Caco-2 (cell line): ENCODE data around the gene LGALS3BP. TPM values are rescaled to one million over a fixed set of nuclear protein-coding genes. Genes with fewer than 3 reads are reported as not detected.
"Not testable (repeated sequence)": the region's sequence is repeated elsewhere in the genome, so short reads cannot be mapped to it uniquely, and the experiment has no call there.

Experiments used
- BruUV-seq: library from RNA; stranded (reverse); fragments of 400-500 nt; replicated peaks from 2 replicates; lab custom pipeline; 2021; lab: Mats Ljungman, UMichigan
- CTCF ChIA-PET: fragments of 300-600 bp; sonication (Branson Sonifier 250); formaldehyde crosslinking; loops from one replicate; lab custom pipeline; 2022; ENCODE audit warnings: antibody characterized with exemption; lab: Charles Lee
- POLR2A ChIA-PET: fragments of 300-600 bp; sonication (Branson Sonifier 250); formaldehyde crosslinking; loops from one replicate; lab custom pipeline; 2022; ENCODE audit warnings: antibody characterized with exemption; lab: Charles Lee
- DNase-seq, 2 experiments: peaks; one replicate each; pipeline versions ENCODE4 v3.0.0 to v3.0.0-alpha.2; 2020 to 2022
- H3K27me3 ChIP-seq: replicated peaks from 2 replicates; pipeline ENCODE4 v1.6.0; 2011; ENCODE audit warnings: low read length; ENCODE audit not compliant: control insufficient read depth, insufficient read depth
- H3K36me3 ChIP-seq: 2 replicates; pipeline ENCODE4 v1.5.1; 2011; ENCODE audit warnings: low read length; ENCODE audit not compliant: control insufficient read depth, insufficient read depth
- H3K4me1 ChIP-seq: fragments of 250-450 bp; sonication (Bioruptor Pico); 2 replicates; pipeline ENCODE4 v1.5.1; 2020; ENCODE audit warnings: mild to moderate bottlenecking
- H3K4me3 ChIP-seq: 2 replicates; pipeline ENCODE4 v1.5.1; 2011; ENCODE audit warnings: low read depth, mild to moderate bottlenecking, control low read depth, low read length
- H3K9me3 ChIP-seq: fragments of 250-450 bp; sonication (Bioruptor Pico); 2 replicates; pipeline ENCODE4 v1.5.1; 2020; ENCODE audit warnings: mild to moderate bottlenecking, moderate library complexity
- H3K27ac Mint-ChIP-seq: one replicate; pipeline ENCODE4 v1.8.0; 2022; ENCODE audit warnings: mixed read lengths; ENCODE audit not compliant: unreplicated experiment
- H3K27me3 Mint-ChIP-seq: one replicate; pipeline ENCODE4 v1.8.0; 2022; ENCODE audit warnings: mixed read lengths; ENCODE audit not compliant: insufficient read depth, unreplicated experiment
- H3K36me3 Mint-ChIP-seq: one replicate; pipeline ENCODE4 v1.8.0; 2022; ENCODE audit warnings: mild to moderate bottlenecking, mixed read lengths; ENCODE audit not compliant: insufficient read depth, unreplicated experiment
- H3K4me1 Mint-ChIP-seq: one replicate; pipeline ENCODE4 v1.8.0; 2022; ENCODE audit warnings: low read depth, mixed read lengths; ENCODE audit not compliant: unreplicated experiment
- H3K4me3 Mint-ChIP-seq: one replicate; pipeline ENCODE4 v1.8.0; 2022; ENCODE audit warnings: mild to moderate bottlenecking, moderate library complexity, mixed read lengths; ENCODE audit not compliant: unreplicated experiment
- H3K9me3 Mint-ChIP-seq: one replicate; pipeline ENCODE4 v1.8.0; 2022; ENCODE audit warnings: mixed read lengths; ENCODE audit not compliant: unreplicated experiment
- CTCF ChIP-seq, 2 experiments: fragments of 200-600 bp in 1 of 2; IDR thresholded peaks; 1 replicate in 1 of 2; 2 replicates in 1 of 2; pipeline versions ENCODE4 v1.5.1 to v1.8.0; 2011 to 2022; ENCODE audit warnings: antibody characterized with exemption in 1 of 2, control low read depth in 1 of 2, inconsistent platforms in 1 of 2, low read depth in 1 of 2, low read length in 1 of 2, mild to moderate bottlenecking in 1 of 2, moderate library complexity in 1 of 2; ENCODE audit not compliant: insufficient read depth in 1 of 2, severe bottlenecking in 1 of 2, unreplicated experiment in 1 of 2
- intact Hi-C: fragments of 100-400 bp; cut with micrococcal nuclease; formaldehyde crosslinking; loops from one replicate; pipeline ENCODE4 v1.10.0; 2022; ENCODE audit not compliant: unreplicated experiment
- total RNA-seq: library from RNA; stranded (reverse); gene quantifications from 2 replicates; pipeline ENCODE4 v1.2.3, GENCODE V29; 2022

Gene LGALS3BP
- total RNA-seq, 1 experiment from 2014 or later, result 65.4 TPM

GRCh38 chr17:78965491-78965924 is 14.2 kb downstream of the LGALS3BP start:
- BruUV-seq, result no TSS peak
- H3K27me3 Mint-ChIP-seq, result no peaks in the 10 kb centered on the region
- peaks cover 25% of the 10 kb centered on the region for H3K4me1 ChIP-seq
- ChIA-PET POLR2A (no interaction called here), CTCF (interaction anchor here (0.6 to 0.9 kb wide), 2 partner anchors 89 to 123 kb away, joined by 3 to 8 read pairs; no protein-coding TSS in a partner anchor)
- no peaks in the 10 kb centered on the region for H3K36me3 ChIP-seq
- H3K4me3 ChIP-seq, result no peak overlapping the region
- no peaks in the 10 kb centered on the region for H3K9me3 ChIP-seq
- TF ChIP-seq CTCF (IDR thresholded peaks at IDR 0.05; ENCODE audit: insufficient read depth in 1 of 2, low read depth in 1 of 2, low read length in 1 of 2, severe bottlenecking in 1 of 2, unreplicated experiment in 1 of 2), result no peak
- intact Hi-C loops, result no loop called here
- DNase-seq, result no peak
- no peak overlapping the region for H3K4me3 Mint-ChIP-seq
- H3K9me3 Mint-ChIP-seq, result no peaks in the 10 kb centered on the region
- H3K27me3 ChIP-seq, result no peaks in the 10 kb centered on the region
- H3K4me1 Mint-ChIP-seq, result peaks cover 17% of the 10 kb centered on the region
- H3K27ac Mint-ChIP-seq, result no peak overlapping the region
- H3K36me3 Mint-ChIP-seq, result no peaks in the 10 kb centered on the region

- POLR2A ChIA-PET, result no interaction called here
- H3K4me1 Mint-ChIP-seq, result peaks cover 19% of the 10 kb centered on the region
- H3K27me3 ChIP-seq, result no peaks in the 10 kb centered on the region
- peak overlapping the region; percentile 86 for H3K27ac Mint-ChIP-seq
- H3K4me3 ChIP-seq, result no peak overlapping the region
- BruUV-seq, result no TSS peak
- no peak overlapping the region for H3K4me3 Mint-ChIP-seq
- no peaks in the 10 kb centered on the region for H3K36me3 ChIP-seq
- H3K9me3 ChIP-seq, result no peaks in the 10 kb centered on the region
- no peak for DNase-seq
- H3K4me1 ChIP-seq, result peaks cover 33% of the 10 kb centered on the region
- CTCF ChIA-PET, result interaction anchor here (0.6 to 1.4 kb wide), 2 partner anchors 10 to 97 kb away, joined by 3 to 5 read pairs; no protein-coding TSS in a partner anchor
- intact Hi-C loops, result loop anchor here (5.0 kb wide), 1 partner anchor 41 kb away; no protein-coding TSS in a partner anchor
- H3K27me3 Mint-ChIP-seq, result no peaks in the 10 kb centered on the region
- no peaks in the 10 kb centered on the region for H3K9me3 Mint-ChIP-seq
- no peak for TF ChIP-seq CTCF (IDR thresholded peaks at IDR 0.05; ENCODE audit: insufficient read depth in 1 of 2, low read depth in 1 of 2, low read length in 1 of 2, severe bottlenecking in 1 of 2, unreplicated experiment in 1 of 2)
- H3K36me3 Mint-ChIP-seq, result no peaks in the 10 kb centered on the region
Measured at GRCh38 chr17:78963378-78963777, 16.3 kb downstream of the LGALS3BP start.

GRCh38 chr17:78962984-78963348 is 16.8 kb downstream of the LGALS3BP start:
- H3K9me3 ChIP-seq, POLR2A ChIA-PET, BruUV-seq, H3K27me3 Mint-ChIP-seq, H3K27me3 ChIP-seq, H3K4me3 ChIP-seq, H3K36me3 Mint-ChIP-seq, H3K9me3 Mint-ChIP-seq, H3K4me3 Mint-ChIP-seq, H3K36me3 ChIP-seq, DNase-seq: not testable (repeated sequence)
- CTCF ChIA-PET, result interaction anchor here (0.6 to 1.4 kb wide), 4 partner anchors 9 to 105 kb away, joined by 3 to 6 read pairs (median 4); no protein-coding TSS in a partner anchor
- peaks cover 35% of the 10 kb centered on the region for H3K4me1 ChIP-seq
- Mint-ChIP-seq H3K4me1 (peaks cover 19% of the 10 kb centered on the region), H3K27ac (peak overlapping the region; percentile 86)
- intact Hi-C loops, result loop anchor here (1.0 to 5.0 kb wide), 2 partner anchors 41 to 80 kb away; no protein-coding TSS in a partner anchor
